Stimulated activated naive CD8-positive, alpha-beta T cell treated with anti-CD3 and anti-CD28 coated beads, Interleukin-15, Interleukin-2, amounts not matched to agents 100 U/mL and 50 U/mL, for 24 hours (primary cell): ENCODE data around the gene SKAP2.

ENCODE experiments used
- ATAC-seq: fragments of 150-1000 bp; cut with Tn5 transposase; one replicate; pipeline ENCODE4 v1.10.0; 2021
- DNase-seq: peaks from one replicate; pipeline ENCODE4 v3.0.0; 2021

The SKAP2 gene

DNA sequence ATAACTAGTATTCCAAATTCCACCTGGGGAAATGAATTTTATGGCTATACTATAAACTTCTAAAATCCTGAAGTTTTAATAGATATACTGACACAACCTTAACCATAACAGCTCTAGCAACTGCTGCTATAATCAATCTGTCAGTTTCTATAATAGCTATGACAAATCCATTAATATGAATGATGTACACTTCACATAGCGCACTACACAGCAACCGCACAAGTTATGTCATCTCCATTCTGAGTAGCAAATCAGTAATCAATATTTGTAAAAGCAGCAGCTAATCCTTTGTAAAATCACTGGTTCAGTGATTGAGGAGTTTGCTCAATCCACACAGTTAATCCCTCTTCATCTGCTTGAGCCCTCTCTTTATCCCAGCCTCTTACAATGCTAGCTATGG is 105.3 kb downstream of the SKAP2 start:
- no peak for DNase-seq
- ATAC-seq, result no peak

DNA sequence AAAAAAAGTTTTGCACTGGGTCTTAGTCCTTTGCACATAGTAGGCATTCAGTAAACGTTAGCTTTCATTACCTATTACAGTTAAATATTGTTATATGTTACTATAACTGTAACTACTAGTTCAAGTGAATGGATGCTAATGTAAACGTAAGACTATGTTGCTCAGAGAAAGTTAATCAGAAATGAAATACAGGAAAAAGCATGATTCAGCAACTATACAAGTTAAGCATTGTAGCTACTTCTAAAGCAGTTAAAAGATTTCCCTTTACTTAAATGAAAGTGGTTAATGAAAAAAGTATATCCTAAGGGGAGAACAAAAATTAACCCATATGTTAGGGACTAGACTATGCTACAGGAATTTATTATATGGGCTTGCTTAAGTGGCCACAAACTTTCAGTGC is 121.2 kb downstream of the SKAP2 start:
- DNase-seq (no peak), ATAC-seq (no peak)

DNA sequence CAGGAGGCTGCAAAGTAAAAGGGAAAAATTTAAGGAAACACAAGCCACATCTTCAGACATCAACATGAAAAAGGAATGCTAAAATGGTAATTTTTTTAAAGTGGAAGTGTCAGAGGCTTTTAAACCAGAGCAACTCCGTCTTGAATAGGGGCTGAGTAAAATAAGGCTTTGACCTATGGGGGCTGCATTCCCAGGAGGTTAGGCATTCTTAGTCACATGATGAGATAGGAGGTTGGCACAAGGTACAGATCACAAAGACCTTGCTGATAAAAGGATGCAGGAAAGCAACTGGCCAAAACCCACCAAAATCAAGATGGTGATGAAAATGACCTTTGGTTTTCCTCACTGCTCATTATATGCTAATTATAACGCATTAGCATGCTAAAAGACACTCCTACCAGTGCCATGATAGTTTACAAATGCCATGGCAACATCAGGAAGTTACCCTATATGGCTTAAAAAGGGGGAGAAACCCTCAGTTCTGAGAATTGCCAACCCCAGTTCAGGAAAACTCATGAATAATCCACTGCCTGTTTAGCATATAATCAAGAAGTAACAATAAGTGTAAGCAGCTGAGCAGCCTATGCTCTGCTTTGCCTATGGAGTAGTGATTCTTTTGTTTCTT is 128.3 kb downstream of the SKAP2 start:
- ATAC-seq (no peak), DNase-seq (no peak)

DNA sequence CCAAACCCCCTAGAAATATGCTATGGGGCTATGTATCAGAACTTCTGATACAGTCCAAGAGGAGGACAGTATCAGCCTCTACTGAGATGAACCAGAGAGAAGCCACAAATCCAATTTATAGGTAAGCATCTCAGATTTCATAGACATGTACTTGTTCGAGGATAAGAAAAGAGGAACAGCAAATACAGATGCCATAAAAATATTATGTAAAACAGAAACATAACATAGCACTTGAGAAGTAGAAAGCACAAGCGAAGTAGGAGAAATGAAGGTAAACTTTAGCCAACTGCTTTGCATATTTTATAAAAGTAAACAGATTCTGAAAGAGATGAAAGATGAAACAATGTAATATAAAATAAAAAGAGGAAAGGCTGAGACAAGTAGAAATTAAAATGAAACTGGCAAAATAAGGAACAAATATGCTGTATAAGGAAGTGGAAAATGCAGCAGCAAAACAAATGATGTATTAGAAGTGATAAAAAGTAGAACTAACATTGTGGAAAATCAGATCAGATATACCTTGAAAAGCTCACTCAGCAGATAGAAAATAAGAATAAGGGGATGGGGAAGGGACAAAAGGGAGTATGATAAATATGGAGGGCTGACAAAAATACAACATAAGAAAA is 135.1 kb downstream of the SKAP2 start:
- ATAC-seq (no peak), DNase-seq (no peak)

DNA sequence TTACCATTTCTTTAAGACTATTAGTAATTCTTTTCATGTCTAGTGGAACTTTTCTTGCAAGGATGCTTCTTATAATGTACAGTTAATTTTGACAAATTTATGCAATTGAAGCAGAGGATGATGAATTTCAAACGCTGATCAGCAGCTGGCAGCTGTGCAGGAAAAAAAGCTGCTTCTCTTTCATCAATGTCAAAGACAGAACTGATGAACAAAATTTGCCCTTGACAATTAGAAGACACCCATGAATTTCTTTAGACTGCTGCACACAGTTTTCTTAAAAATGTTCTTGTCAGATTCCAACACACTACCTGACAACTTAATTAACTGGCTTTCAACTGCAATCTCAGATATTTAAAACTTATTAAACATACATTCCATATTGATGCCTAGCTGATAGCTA is 138.3 kb downstream of the SKAP2 start:
- no peak for DNase-seq
- no peak for ATAC-seq

DNA sequence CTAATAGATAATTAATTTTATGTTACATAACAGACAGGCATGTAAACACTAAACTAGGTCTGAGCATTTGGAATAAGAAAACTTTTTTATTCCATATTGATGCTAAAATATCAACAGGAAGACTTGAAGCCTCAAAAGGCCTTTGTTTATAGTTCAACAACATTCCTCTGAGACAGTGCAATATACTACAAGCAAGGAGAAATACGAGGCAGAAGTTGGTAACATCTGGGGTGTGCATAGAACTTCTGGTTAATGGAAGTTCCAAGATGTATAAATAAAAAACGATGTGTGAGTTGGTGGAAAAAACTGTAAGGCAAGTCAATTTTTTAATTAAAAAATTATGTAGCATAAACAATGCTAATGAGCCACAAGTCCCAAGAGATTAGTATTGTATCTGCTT is 139.6 kb downstream of the SKAP2 start:
- no peak for ATAC-seq
- no peak for DNase-seq

DNA sequence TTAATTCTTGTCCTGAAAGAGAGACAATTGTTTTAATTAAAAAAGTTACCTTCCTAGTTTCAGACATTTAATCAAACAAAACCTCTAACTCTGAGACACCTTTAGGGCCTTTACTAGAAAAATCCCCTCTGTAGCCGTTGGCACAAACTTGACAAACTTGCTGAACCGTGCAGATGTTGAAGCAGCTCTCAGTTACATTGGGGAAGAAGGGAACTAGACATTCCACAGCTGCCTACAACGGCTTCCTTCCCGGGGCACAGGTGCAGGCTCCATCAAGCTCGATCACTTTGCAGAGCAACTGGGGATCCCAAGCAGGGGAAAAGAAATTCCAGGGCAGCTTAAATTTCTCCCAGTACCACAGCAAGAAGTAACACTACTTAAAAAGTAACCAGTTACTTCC is 141.3 kb downstream of the SKAP2 start:
- no peak for DNase-seq
- no peak for ATAC-seq

DNA sequence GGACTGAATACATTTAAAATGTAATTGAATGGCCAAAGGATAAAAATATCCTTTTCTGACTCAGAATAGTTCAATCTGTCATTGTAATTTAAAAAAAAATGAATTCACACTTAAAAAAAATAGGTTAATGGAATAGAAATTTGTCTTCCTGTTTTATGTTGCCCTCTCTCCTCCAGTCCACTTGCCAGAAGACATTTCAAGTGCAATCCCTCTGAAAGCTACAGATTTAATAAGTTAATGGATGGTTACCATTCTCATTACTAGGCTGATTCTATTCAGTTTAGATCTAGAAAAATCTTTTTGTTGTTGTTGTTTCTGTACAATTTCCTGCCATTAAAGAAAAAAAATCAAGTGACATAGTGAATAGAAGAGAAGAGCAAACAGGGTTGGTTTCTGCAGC is 142.9 kb downstream of the SKAP2 start:
- DNase-seq (no peak), ATAC-seq (no peak)

DNA sequence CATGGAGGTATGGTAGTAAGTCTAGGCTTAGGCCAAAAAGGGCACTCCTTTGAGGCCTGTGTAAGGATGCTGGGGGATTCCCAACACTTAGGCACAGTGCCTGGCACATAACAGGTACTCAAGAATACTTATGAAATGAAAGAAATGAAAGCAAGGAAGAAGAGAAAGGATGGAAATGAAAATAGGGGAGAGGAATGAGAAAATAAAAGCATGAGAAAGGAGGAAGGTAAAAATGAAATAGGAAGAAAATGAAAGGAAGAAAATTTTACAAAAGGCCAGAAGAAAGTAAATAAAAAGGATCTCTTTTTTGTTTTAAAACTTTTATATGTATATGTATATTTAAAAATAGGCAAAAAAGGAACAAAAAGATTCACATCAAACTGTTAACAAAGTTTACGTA is 146.3 kb downstream of the SKAP2 start:
- no peak for DNase-seq
- ATAC-seq, result no peak

DNA sequence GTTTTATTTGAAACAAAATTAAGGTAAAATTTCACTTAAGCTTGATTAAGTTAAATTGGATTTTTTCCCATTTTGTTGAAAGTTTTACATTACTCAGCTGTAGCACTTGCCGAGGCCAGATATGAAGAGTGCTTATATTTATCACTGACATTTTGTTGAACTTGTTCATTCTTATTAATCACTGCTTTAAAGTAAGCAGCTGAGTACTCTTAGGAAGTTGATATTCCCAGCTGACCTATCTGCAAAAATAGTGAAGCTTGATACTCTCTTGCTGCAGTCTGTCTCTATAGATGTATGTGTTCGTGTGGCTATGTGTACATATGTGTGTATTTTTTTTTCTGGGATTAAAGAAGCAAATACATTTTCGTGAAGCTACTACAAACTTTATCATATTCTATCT is 150.0 kb downstream of the SKAP2 start:
- DNase-seq, result no peak
- no peak for ATAC-seq

DNA sequence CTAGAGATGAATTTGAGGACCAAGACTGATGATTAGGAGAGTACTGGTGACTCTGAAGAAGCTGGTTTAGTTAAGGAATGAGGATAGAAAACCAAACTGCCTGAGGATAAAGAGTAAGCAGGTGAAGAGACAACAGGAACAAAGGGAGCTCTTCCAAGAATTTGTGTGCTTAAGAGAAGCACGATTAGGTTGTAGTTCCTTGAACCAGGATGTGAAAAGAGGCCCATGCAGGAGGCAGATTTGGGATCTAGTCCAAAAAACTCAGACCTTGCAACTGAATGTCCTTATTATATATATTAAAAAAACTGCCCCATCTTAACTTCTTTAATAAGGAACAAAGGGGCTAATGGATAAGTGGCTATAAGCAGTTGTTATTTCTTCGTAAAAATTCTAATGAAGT is 150.4 kb downstream of the SKAP2 start:
- DNase-seq (no peak), ATAC-seq (no peak)

DNA sequence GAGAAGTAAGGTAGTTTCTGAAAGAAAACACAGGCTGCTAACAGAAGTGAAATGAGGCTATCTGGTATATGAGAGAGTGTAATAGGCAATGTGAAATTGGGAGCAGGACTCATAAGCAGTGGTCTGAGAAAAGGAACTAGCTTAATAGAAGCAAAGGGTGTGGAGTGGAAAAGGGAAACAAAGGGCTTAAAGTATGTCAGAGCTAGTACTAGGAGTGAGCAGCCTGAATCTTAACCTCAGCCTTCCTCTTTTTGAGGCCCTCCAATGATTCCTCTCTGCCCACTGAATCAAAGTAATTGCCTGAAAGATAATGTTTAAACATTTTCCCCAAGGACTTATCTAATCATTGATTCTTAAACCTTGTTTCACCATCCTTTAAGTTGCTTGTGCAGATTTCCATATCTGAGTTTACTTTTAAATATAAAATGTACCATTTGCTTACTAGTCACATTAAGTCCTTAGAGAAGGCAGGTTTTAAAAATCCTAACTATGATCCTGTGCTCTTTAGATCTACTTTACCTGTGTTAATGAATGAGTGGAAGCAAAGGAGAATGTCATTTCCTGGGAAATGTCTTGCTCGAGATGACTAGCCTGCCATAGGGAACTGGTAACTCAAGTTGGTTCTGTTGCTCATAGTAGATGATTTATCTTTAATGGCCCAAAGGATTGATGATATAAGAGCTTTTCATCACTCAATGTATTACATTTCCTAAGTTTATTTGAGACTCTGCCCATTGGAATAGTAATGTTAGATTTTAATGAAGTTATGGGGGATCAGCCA is 155.0 kb downstream of the SKAP2 start:
- ATAC-seq, result no peak
- DNase-seq, result no peak

DNA sequence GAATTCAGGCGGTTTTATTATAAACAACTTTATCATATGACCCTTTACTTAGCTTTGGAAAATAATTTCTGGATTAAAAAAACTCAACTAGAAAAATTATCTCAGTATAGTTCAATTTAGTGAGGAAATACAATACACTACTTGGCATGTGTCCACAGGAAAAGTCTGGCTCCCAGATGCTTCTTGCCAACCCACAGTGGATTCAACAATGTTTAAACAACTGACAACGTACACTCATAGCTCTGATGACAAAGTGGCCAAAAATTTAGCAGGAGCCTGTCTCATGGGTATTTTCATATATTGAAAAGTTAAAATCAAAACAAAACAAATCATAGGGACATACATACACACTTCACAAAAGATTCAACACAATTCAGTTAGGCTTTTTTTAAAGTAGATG is 158.8 kb downstream of the SKAP2 start:
- DNase-seq, result no peak
- ATAC-seq, result no peak

DNA sequence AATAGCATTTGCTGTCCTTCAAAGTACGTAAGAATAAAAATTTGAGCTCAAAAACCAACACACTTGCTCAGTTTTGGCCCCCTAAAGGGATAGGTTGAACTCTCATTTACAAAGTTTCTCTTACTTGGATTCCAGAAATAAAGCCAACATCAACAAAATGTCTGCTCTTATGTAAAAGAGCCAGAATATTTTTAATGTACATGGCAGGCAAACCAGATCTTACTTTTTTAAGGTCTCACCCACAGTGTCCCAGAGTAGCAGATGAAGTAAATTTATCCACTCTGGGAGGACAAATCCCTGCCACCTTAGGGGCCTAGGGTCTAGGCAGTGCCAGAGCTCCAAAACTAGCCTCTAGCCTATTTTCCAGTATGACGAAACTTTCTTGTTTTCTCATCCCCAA is 159.6 kb downstream of the SKAP2 start:
- ATAC-seq (no peak), DNase-seq (no peak)

DNA sequence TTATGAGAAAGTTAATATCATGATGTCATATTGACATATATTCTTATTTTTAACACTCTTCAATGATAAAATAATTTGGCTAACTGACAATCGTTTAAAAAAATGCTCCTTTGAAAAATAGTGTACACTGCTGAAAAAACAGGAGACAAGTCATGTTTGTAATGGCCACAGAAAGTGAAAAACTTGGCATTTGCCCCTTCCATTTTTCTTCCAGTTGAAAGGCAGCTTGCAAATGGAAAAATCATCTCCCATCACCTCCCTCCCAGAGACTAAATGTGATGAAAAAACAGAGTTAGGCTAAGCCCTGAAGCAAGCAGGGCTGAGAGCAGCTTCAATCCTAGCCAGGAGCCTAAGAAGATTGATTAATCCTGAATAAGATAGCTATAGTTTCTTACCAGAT is 160.4 kb downstream of the SKAP2 start:
- DNase-seq (no peak), ATAC-seq (no peak)

DNA sequence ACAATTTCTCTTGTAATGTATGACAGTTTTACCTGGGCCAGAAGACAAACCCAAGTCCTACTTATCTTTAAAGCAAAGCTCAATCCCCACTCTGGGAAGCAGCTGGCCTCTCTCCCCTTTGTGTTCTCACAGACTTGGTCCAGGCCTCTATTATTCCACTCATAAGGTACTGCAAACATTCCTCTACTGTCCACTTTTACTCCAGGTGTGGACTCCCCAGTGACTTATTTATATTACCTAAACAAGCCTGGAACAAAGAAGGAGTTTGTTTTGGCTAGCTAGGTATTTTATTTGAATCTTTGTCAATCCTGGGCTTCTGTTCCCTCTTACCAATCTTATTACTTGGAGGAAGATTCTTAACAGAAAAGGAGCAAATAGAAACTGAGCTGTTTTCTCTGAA is 163.5 kb downstream of the SKAP2 start:
- DNase-seq (no peak), ATAC-seq (no peak)

DNA sequence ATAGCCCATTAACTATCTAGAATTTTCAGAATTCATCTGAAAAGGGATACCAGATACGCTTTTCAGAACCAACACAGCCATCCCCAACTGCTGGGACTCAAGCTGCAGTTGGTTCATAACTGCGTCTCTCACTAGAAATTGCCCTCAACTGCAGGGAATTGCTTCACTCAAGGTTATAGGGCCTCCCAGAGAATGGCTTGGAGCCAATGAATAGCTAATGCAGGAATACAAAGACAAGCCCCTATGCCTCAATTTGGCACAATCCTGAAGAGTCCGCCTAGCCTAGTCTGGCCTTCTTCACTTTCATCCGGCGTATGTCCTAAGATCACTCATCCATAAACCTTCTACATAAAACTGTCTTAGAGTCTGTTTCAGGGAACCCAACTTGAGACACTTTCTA is 164.0 kb downstream of the SKAP2 start:
- DNase-seq (no peak), ATAC-seq (no peak)

DNA sequence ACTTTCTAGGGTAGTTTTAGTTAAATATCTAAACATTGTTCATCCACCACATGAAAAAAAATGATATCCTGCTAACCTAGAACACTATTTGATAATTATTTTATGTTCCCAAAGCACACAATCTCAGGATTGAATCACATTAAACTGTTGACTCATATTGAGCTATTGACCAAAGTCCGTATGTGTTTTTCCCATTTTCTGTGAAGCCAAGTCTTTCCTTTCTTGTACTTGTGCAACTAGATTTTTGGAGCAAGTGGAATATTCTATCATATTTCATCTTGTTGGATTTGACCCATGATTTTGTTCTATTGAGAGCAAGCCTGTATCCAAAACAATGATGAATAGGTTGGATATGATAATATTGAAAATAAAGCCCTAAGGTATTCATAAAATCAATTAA is 164.6 kb downstream of the SKAP2 start:
- ATAC-seq (no peak), DNase-seq (no peak)

DNA sequence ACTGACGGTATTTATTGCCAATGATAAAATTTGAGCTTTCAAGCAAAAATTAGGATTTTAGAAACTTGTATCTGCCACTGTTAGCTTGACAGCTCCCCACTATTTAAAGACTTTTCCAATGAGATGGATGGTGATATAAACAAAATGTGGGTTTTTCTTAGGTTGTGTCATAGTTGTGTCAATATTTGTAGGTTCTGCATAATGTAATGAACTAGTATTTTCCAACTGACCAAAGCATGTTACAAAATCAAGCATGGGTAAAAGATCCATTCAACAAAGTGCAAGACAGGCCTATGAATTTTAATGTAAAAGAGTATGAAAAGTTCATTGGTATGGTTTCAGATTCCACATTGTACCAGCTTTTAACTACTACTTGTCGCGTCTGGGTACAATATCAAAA is 165.6 kb downstream of the SKAP2 start:
- ATAC-seq, result no peak
- DNase-seq, result no peak

DNA sequence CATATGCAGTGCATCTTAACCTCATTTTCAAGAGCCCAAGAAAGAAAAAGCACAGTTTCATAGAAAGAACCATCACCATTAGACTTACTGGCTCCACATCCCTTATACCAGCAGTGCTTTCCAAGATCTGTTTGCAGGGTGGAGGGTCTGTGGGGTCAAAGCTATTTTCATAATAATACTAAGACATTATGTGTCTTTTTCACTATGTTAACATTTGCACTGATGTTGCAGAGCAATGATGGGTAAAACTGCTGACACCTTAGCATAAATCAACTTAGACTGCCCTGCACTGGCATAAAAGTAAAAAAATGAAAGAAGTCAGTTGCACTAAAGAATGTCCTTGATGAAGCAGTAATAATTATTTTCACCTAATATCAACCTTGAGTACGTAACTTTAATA is 166.2 kb downstream of the SKAP2 start:
- no peak for DNase-seq

DNA sequence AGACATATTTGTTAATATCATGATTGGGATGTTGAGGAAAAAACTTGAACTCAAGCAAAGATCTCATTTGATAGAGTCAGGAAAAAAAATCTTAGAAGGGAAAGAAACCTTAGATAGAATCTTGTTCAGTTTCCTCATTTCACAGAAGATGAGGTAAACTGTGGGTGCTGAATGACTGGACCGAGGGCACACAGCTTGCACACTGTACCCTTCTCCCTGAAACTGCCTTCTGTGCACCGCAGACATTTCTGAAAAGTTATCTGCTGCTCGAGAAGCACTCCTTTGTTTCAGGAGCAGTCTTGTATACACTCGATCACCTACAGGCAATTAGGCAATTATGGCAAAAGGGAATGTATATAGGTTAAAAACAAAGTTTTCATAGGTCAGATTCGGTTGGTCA is 167.4 kb downstream of the SKAP2 start:
- no peak for ATAC-seq
- DNase-seq, result no peak

More for the DNA sequence above, 166.2 kb downstream of the SKAP2 start:
- ATAC-seq, result no peak

DNA sequence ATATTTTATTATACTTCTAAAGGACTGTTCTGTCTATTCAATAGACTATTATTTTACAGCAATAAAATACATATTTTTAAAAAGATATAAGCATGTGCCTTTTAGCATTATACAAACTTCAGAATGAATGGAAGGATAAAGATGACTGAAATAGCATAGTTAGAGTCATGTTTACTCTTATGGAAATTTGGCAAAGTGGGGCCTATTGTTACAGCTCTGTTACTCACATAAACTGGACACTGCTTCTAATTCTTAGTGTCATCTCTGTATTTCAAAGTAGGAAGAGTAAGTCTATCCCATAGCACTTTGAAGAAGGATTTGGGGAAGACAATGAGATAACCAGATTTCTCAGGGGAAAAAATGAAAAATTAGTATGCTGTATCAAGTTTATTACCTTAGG is 168.2 kb downstream of the SKAP2 start:
- ATAC-seq (no peak), DNase-seq (no peak)

DNA sequence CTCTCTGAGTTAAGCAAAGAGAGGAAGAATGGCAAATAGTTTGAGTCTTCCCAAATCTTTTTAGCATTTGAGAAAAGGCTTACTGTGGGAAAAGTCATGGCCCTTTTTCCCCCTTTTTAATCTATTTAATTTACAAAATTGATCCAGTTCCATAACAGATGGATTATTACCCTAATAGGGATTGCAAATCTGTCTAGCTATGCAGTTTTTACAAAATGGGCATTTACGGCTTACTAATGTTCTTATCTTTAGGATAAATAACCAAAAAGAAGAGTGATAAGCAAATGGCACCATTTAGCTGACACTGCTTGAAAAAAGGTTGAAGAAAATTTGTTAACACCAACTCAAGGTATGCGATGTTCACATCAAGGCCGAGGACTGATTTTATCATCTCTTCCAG is 169.7 kb downstream of the SKAP2 start:
- no peak for DNase-seq
- no peak for ATAC-seq

DNA sequence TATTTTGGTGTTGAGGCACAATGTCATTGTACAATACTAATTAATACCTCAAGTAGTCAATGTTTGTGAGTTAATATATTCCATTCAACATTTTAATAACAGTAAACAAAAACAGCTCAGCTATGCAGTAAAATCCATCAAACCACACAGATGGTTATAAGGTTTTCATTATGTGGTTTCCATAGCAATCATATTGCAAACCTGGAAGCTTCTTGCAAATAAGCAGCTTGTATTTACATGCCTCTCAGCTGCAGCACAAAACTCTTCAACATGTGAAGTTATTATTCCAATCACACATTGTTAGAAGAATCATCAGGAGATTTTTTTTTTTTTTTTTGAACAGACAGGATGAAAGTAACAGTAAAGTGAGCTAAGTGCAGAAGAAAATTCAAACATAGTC is 170.2 kb downstream of the SKAP2 start:
- no peak for ATAC-seq
- no peak for DNase-seq
